DMS153 treated with DMSO at 0.1 percent for 48 hours (cell line): ENCODE results near the gene MAML2.
"Not testable (repeated sequence)": the region's sequence is repeated elsewhere in the genome, so short reads cannot be mapped to it uniquely, and the experiment has no call there.

Experiments used
- DNase-seq: peaks from one replicate; lab custom pipeline; 2025; ENCODE audit not compliant: unreplicated experiment; lab: John Stamatoyannopoulos, UW

The MAML2 gene

GRCh38 chr11:96193745-96194443 lies 149.1 kb downstream of the MAML2 start:
- DNase-seq, result no peak

DNA sequence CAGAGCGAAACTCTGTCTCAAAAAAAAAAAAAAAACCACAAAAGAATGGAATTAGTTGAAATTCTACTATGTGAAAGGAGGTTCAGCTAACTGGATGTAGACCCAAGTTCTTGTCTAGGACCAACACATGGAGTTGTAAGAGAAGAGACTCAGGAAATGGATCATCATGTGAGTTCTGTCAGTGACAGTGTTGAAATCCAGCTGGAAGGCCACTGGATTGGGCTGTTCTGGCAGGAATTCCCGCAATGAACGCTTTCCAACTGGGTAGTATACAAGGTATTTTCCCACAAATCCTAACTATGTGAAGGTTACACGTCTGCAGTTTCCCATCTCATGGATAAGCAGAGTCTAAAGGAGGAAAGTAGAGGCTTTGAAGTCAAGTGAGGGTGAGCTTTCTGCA lies 151.2 kb downstream of the MAML2 start:
- no peak for DNase-seq

GRCh38 chr11:96189351-96189750 lies 153.6 kb downstream of the MAML2 start:
- no peak for DNase-seq

DNA sequence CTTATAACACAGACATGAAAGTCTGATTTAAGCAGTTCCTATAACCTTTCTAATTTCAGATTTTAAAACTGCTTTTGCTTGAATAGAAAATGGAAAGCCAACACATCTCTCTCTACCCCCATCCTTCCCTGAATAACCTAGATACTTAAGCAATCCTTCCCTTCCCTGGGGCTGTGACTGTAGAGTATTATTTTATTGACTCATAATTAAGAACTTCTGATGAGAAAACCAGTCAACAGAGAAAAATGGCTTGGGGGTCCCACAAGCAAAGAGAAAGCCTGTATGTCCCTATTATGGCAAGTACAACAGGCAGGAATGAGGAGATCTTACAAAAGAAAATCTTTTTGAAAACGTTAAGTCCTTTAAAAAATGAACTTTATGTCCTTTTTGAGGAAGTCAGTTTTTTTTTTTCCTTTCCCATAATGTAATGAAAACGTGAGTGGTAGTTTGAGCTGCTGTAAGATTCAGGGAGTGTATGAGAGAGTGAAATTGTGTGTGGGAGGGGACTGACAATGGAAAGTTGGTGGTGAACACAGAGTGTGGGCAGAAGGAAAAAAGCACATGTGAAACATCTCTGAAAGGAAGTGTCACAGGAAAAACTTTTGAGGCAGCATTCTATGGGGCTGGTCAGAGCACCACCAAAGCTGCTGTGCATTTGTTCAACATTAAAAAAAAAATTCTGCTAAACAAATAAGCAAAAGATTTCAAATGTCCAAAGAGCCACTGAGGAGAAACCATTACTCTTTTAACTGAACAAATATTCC lies 154.6 kb downstream of the MAML2 start:
- DNase-seq, result no peak

GRCh38 chr11:96187822-96188221 lies 155.2 kb downstream of the MAML2 start:
- DNase-seq, result no peak

GRCh38 chr11:96186806-96187205 lies 156.2 kb downstream of the MAML2 start:
- DNase-seq, result no peak

GRCh38 chr11:96185220-96185768 lies 157.7 kb downstream of the MAML2 start:
- DNase-seq, result no peak

- DNase-seq, result not testable (repeated sequence)
Measured at GRCh38 chr11:96180937-96181336, 162.1 kb downstream of the MAML2 start.

- no peak for DNase-seq
Measured at GRCh38 chr11:96180341-96180740, 162.7 kb downstream of the MAML2 start.

- DNase-seq, result no peak
Measured at GRCh38 chr11:96179905-96180304, 163.1 kb downstream of the MAML2 start.

GRCh38 chr11:96178887-96179279 lies 164.1 kb downstream of the MAML2 start:
- DNase-seq, result no peak

GRCh38 chr11:96178049-96178886 lies 164.7 kb downstream of the MAML2 start:
- DNase-seq, result no peak

DNA sequence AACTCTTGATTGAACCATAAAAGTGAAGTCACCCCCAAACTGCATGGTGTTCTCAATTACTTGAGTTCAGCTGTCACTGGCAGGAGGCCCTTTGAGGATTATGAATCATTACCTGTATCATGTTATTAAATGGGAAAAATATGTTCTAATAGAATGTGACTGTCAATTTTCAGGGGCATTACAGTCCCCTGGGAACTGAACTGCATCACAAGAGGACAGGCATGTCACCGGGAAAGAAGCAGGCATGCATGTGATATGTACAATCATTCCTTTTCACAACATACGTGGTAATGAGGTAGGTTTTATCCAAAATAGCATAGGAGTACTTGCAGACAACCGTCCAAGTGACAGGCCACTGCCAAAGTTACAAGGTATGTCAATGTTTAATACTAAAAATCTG lies 165.8 kb downstream of the MAML2 start:
- no peak for DNase-seq

- DNase-seq, result no peak
Measured at GRCh38 chr11:96173906-96174305, 169.1 kb downstream of the MAML2 start.

DNA sequence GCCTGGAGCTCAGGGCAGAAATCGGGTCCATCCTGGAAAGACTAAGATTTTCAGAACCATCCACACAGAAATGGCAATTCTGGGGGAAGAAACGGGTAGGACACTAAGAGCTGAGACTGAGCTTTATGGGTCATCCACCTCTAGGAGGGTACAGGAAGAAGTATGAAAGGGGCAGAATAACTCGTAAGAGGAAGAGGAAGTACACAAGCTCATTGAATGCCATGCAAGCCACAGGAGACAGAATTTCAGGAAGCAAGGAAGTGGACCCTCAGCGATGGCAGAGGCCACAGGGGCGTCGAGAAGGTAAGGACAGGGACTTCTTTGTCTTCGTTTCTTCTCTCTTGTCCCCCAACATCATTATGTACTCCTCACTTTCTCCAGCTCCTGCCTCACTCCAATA lies 169.6 kb downstream of the MAML2 start:
- no peak for DNase-seq

- no peak for DNase-seq
Measured at GRCh38 chr11:96172604-96173003, 170.4 kb downstream of the MAML2 start.

- no peak for DNase-seq
Measured at GRCh38 chr11:96169250-96169649, 173.7 kb downstream of the MAML2 start.

- no peak for DNase-seq
Measured at GRCh38 chr11:96168623-96169022, 174.4 kb downstream of the MAML2 start.

DNA sequence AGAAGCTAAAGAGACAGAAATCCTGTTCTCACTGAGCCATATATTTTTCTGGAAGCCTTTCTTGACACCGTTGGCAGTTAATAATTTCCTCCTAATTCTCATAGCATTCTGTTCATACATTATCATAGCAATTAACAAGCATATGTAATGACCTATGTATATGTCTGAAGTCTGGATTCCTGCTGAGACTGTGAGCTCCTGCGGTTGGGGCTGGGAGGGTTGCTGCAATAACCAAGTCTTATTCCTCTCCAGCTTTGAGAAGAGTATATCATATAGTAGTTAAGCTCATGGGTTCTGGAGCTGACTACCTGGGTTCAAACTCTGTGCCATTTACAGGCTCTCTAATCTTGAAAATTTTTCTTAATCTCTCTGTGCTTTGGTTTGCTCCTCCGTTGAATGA lies 175.2 kb downstream of the MAML2 start:
- no peak for DNase-seq

DNA sequence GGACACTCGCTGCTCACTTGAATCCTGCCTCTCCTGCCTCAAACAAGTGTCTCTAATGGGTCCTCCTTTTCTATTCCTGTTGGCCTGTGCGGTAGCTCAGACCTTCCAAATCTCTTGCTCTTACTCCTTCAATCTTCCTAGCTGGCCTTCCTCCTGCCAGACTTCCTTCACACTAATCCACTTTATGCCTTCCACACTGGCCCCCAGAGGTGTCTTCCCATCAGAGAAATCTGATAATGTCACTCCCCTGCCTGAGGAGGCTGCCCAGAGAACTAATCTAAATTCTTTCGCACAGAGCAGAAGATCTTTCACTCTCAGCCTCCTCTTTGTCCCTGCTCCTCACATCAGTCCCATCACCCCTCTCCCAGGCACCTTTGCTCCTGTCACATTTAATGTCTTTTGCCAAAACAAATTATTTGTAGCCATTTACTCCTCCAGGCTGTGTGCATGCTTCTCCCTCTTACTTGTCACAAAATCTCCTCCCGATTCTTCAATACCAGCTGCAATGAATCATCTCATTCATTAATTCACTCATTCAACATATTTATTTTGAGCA lies 175.7 kb downstream of the MAML2 start:
- no peak for DNase-seq

- DNase-seq, result no peak
Measured at GRCh38 chr11:96162816-96163499, 180.0 kb downstream of the MAML2 start.
